ENCODE data around the gene OCA2. TPM values are rescaled to one million over a fixed set of nuclear protein-coding genes. Genes with fewer than 3 reads are reported as not detected.

Gene OCA2
- polyA plus RNA-seq, 1 donor (not counting 4 experiments of a cell fraction or from before 2014, with no cell fraction given), result 0.05 TPM

DNA sequence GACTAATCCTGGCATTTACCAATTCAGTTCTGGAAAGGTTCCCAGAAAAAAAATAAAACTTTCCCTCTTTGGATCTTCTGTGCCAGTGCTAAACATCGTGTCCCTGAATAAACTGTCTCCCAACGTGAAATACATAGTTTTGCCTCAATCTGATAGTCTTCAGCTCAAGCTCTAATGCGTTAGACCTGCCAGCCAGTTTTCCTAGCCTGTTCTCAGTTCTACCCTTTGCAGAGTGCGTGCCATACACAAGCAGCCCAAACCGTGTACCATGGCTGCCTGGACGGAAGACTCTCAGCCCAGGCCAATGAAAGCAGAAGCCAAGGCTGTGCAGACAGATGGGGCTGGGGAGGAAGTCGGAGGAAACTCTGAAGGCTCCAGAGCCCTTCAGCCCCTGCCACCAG, 11.4 kb upstream of the OCA2 start:
- Histone ChIP-seq H4K20me1 (ENCODE audit: control insufficient read depth, extremely low read depth, insufficient read depth, low read length) (no peaks in the 10 kb centered on the region), H3K9me3 (ENCODE audit: control insufficient read depth, low read depth, low read length) (no peaks in the 10 kb centered on the region), H3K4me3 (ENCODE audit: control insufficient read depth in 2 of 3, extremely low read depth in 1 of 3, insufficient read depth in 2 of 3, low read depth in 1 of 3, low read length in 3 of 3) (no peak overlapping the region), H3K79me2 (ENCODE audit: control insufficient read depth, insufficient read depth, low read length) (no peaks in the 10 kb centered on the region), H3K36me3 (ENCODE audit: control insufficient read depth in 2 of 2, extremely low read depth in 1 of 2, insufficient read depth in 2 of 2, low read length in 2 of 2) (peaks cover 12 to 17% of the 10 kb centered on the region in 2 experiments), H3K9me1 (ENCODE audit: control insufficient read depth, extremely low read depth, insufficient read depth, low read length) (no peaks in the 10 kb centered on the region), H3K4me2 (ENCODE audit: control insufficient read depth, extremely low read depth, insufficient read depth, low read depth, low read length) (no peak overlapping the region), H3K4me1 (ENCODE audit: control insufficient read depth, extremely low read depth, insufficient read depth, low read length) (peaks cover 2% of the 10 kb centered on the region), H3K27ac (ENCODE audit: control insufficient read depth, insufficient read depth, low read length) (no peak overlapping the region), H3K27me3 (ENCODE audit: control insufficient read depth, extremely low read depth, insufficient read depth, low read length) (peaks cover 22% of the 10 kb centered on the region), H2AFZ (ENCODE audit: control insufficient read depth, low read length) (no peak overlapping the region), H3K9ac (ENCODE audit: control insufficient read depth, extremely low read depth, insufficient read depth, low read length) (no peak overlapping the region)
- TF ChIP-seq, protein P1, sequence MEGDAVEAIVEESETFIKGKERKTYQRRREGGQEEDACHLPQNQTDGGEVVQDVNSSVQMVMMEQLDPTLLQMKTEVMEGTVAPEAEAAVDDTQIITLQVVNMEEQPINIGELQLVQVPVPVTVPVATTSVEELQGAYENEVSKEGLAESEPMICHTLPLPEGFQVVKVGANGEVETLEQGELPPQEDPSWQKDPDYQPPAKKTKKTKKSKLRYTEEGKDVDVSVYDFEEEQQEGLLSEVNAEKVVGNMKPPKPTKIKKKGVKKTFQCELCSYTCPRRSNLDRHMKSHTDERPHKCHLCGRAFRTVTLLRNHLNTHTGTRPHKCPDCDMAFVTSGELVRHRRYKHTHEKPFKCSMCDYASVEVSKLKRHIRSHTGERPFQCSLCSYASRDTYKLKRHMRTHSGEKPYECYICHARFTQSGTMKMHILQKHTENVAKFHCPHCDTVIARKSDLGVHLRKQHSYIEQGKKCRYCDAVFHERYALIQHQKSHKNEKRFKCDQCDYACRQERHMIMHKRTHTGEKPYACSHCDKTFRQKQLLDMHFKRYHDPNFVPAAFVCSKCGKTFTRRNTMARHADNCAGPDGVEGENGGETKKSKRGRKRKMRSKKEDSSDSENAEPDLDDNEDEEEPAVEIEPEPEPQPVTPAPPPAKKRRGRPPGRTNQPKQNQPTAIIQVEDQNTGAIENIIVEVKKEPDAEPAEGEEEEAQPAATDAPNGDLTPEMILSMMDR (optimal IDR thresholded peaks at IDR 0.05 in 1 of 3, IDR thresholded peaks at IDR 0.05 in 1 of 3, conservative IDR thresholded peaks at IDR 0.05 in 1 of 3; ENCODE audit: extremely low read depth in 1 of 3, insufficient read depth in 2 of 3, low read length in 3 of 3), result no peak
- no peak for TF ChIP-seq EZH2 (IDR thresholded peaks at IDR 0.05; ENCODE audit: low read length)
- dilution Hi-C loops (cut with MboI; ENCODE audit: extremely low pct_ligation_motif_present, low sequenced_read_pairs), result no loop called here
- no peak for DNase-seq (ENCODE audit: low read depth, low spot score)
- FAIRE-seq, result no peak

DNA sequence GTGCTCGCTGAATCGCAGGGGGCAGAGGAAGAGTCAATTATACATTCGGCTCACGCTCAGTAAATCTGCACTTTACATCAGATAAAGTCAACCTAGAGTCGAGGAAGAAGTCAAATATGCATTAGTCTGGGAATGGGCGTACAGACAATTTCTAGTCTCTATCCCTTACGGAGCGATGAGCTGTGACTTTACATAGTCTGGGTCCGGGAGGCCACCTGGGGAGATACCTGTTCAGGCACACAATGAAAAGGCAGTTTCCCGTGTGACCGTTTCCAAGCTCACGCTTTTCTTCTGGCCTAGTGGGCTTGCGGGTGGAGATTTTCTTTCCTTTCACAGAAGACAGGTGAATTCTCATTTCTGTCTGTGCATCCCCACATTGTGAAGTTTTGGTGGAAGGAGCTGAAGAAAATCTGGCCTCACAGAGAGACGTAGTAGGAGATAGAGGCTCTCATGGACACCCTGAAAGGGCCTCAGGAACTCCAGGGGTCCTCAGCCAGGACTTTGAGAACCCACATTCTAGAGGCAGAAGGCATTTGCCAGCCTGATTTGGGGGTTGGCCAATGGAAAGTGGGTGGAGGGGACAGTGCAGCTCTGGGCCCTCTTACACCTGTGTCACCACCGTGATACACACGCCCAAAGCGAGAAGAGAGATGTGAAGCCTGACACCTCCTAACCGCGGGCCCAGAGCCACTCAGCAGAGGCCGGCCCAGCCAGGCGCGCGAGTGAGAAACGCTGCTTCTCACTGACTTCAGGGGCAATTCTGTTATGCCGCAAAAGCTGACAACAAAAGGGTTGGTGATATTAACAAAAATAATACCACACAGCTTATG, 10.7 kb upstream of the OCA2 start:
- H3K36me3 ChIP-seq (ENCODE audit: control insufficient read depth in 2 of 2, extremely low read depth in 1 of 2, insufficient read depth in 2 of 2, low read length in 2 of 2), result peaks cover 12 to 15% of the 10 kb centered on the region in 2 experiments
- no peak overlapping the region for H2AFZ ChIP-seq (ENCODE audit: control insufficient read depth, low read length)
- dilution Hi-C loops (cut with MboI; ENCODE audit: extremely low pct_ligation_motif_present, low sequenced_read_pairs), result no loop called here
- no peak overlapping the region for H3K4me3 ChIP-seq (ENCODE audit: control insufficient read depth in 2 of 3, extremely low read depth in 1 of 3, insufficient read depth in 2 of 3, low read depth in 1 of 3, low read length in 3 of 3)
- no peaks in the 10 kb centered on the region for H3K9me3 ChIP-seq (ENCODE audit: control insufficient read depth, low read depth, low read length)
- peaks cover 2% of the 10 kb centered on the region for H3K4me1 ChIP-seq (ENCODE audit: control insufficient read depth, extremely low read depth, insufficient read depth, low read length)
- no peaks in the 10 kb centered on the region for H3K79me2 ChIP-seq (ENCODE audit: control insufficient read depth, insufficient read depth, low read length)
- FAIRE-seq (no peak), DNase-seq (ENCODE audit: low read depth, low spot score) (no peak)
- H3K4me2 ChIP-seq (ENCODE audit: control insufficient read depth, extremely low read depth, insufficient read depth, low read depth, low read length), result no peak overlapping the region
- no peak overlapping the region for H3K9ac ChIP-seq (ENCODE audit: control insufficient read depth, extremely low read depth, insufficient read depth, low read length)
- H4K20me1 ChIP-seq (ENCODE audit: control insufficient read depth, extremely low read depth, insufficient read depth, low read length), result no peaks in the 10 kb centered on the region
- H3K27ac ChIP-seq (ENCODE audit: control insufficient read depth, insufficient read depth, low read length), result no peak overlapping the region
- peaks cover 22% of the 10 kb centered on the region for H3K27me3 ChIP-seq (ENCODE audit: control insufficient read depth, extremely low read depth, insufficient read depth, low read length)
- H3K9me1 ChIP-seq (ENCODE audit: control insufficient read depth, extremely low read depth, insufficient read depth, low read length), result no peaks in the 10 kb centered on the region
- TF ChIP-seq, protein P1 (optimal IDR thresholded peaks at IDR 0.05 in 1 of 3, IDR thresholded peaks at IDR 0.05 in 1 of 3, conservative IDR thresholded peaks at IDR 0.05 in 1 of 3; ENCODE audit: extremely low read depth in 1 of 3, insufficient read depth in 2 of 3, low read length in 3 of 3), result no peak
- no peak for TF ChIP-seq EZH2 (IDR thresholded peaks at IDR 0.05; ENCODE audit: low read length)
